ENCODE measurements around the gene CDK13. TPM values are rescaled to one million over a fixed set of nuclear protein-coding genes. Genes with fewer than 3 reads are reported as not detected.

CDK13 gene
- total RNA-seq, 1 experiment from 2014 or later, result 39.2 TPM

GRCh38 chr7:39973801-39974200 lies 23.7 kb downstream of the CDK13 start:
- ChIA-PET CTCF (no interaction called here), POLR2A (interaction anchor here (0.7 kb wide), 1 partner anchor 16 kb away, joined by 3 read pairs; no protein-coding TSS in a partner anchor)
- no peaks in the 10 kb centered on the region for H3K36me3 Mint-ChIP-seq
- peaks cover 26% of the 10 kb centered on the region for H3K4me1 Mint-ChIP-seq
- TF ChIP-seq SMAD3 (CRISPR knock-in tag; IDR thresholded peaks at IDR 0.05; ENCODE audit: borderline replicate concordance), result no peak
- TF ChIP-seq ZBTB21 (CRISPR knock-in tag; IDR thresholded peaks at IDR 0.05; ENCODE audit: borderline replicate concordance), result no peak
- TF ChIP-seq MYBL2 (CRISPR knock-in tag; IDR thresholded peaks at IDR 0.05), result no peak
- no peak for TF ChIP-seq TCF7 (CRISPR knock-in tag; IDR thresholded peaks at IDR 0.05; ENCODE audit: low read depth)
- TF ChIP-seq ATF1 (CRISPR knock-in tag; IDR thresholded peaks at IDR 0.05), result no peak
- TF ChIP-seq SOX15 (CRISPR knock-in tag; IDR thresholded peaks at IDR 0.05), result no peak
- TF ChIP-seq SMAD4 (CRISPR knock-in tag; IDR thresholded peaks at IDR 0.05), result no peak
- TF ChIP-seq ZNF423 (CRISPR knock-in tag; IDR thresholded peaks at IDR 0.05), result no peak
- TF ChIP-seq ZNF671 (CRISPR knock-in tag; IDR thresholded peaks at IDR 0.05), result no peak
- TF ChIP-seq GRHL2 (CRISPR knock-in tag; IDR thresholded peaks at IDR 0.05; ENCODE audit: insufficient replicate concordance, severe bottlenecking), result no peak
- no peak for TF ChIP-seq ZNF317 (CRISPR knock-in tag; IDR thresholded peaks at IDR 0.05; ENCODE audit: borderline replicate concordance, low read depth)
- TF ChIP-seq PRDM15 (CRISPR knock-in tag; IDR thresholded peaks at IDR 0.05), result no peak
- TF ChIP-seq TP53 (CRISPR knock-in tag; IDR thresholded peaks at IDR 0.05), result no peak
- no peak for TF ChIP-seq TEAD1 (CRISPR knock-in tag; IDR thresholded peaks at IDR 0.05)
- TF ChIP-seq USF1 (CRISPR knock-in tag; IDR thresholded peaks at IDR 0.05), result no peak
- TF ChIP-seq JAZF1 (CRISPR knock-in tag; IDR thresholded peaks at IDR 0.05), result no peak
- no peak for TF ChIP-seq ERG (CRISPR knock-in tag; IDR thresholded peaks at IDR 0.05)
- no peak for TF ChIP-seq OVOL2 (CRISPR knock-in tag; IDR thresholded peaks at IDR 0.05; ENCODE audit: borderline replicate concordance)
- TF ChIP-seq ATF2 (CRISPR knock-in tag; IDR thresholded peaks at IDR 0.05; ENCODE audit: borderline replicate concordance, low read depth), result no peak
- H3K4me3 Mint-ChIP-seq, result no peak overlapping the region
- no peaks in the 10 kb centered on the region for H3K9me3 Mint-ChIP-seq
- H3K27me3 Mint-ChIP-seq (ENCODE audit: low read depth), result no peaks in the 10 kb centered on the region
- ATAC-seq, result no peak
- DNase-seq (ENCODE audit: low spot score), result no peak
- H3K27ac Mint-ChIP-seq, result peak overlapping the region; percentile 42; the same call in 1 of the 2 replicates

GRCh38 chr7:39978230-39978934 lies 28.3 kb downstream of the CDK13 start:
- ATAC-seq (peak; percentile 79), DNase-seq (ENCODE audit: low spot score) (no peak)
- Mint-ChIP-seq H3K4me1 (peaks cover 14% of the 10 kb centered on the region), H3K27ac (no peak overlapping the region), H3K36me3 (no peaks in the 10 kb centered on the region), H3K4me3 (no peak overlapping the region), H3K27me3 (ENCODE audit: low read depth) (no peaks in the 10 kb centered on the region), H3K9me3 (no peaks in the 10 kb centered on the region)
- POLR2A ChIA-PET, result interaction anchor here (1.1 kb wide), 1 partner anchor 10 kb away, joined by 3 read pairs; no protein-coding TSS in a partner anchor
- CTCF ChIA-PET, result interaction anchor here (1.2 to 2.2 kb wide), 4 partner anchors 13 to 74 kb away, joined by 3 to 8 read pairs (median 4); no protein-coding TSS in a partner anchor
- TF ChIP-seq AFF4 (CRISPR knock-in tag; IDR thresholded peaks at IDR 0.05; ENCODE audit: borderline replicate concordance), result no peak
- no peak for TF ChIP-seq HMGA2 (CRISPR knock-in tag; IDR thresholded peaks at IDR 0.05)
- TF ChIP-seq GTF2I (CRISPR knock-in tag; conservative IDR thresholded peaks at IDR 0.05), result no peak
- no peak for TF ChIP-seq NFE2L1 (CRISPR knock-in tag; IDR thresholded peaks at IDR 0.05)
- TF ChIP-seq GRHL2 (CRISPR knock-in tag; IDR thresholded peaks at IDR 0.05; ENCODE audit: insufficient replicate concordance, severe bottlenecking), result no peak
- TF ChIP-seq ZMAT4 (CRISPR knock-in tag; IDR thresholded peaks at IDR 0.05), result no peak

Measured in WTC11 (cell line).